WERI-Rb-1 (cell line): ENCODE data around the gene NDEL1.
"Not testable (repeated sequence)": the region's sequence is repeated elsewhere in the genome, so short reads cannot be mapped to it uniquely, and the experiment has no call there.

ENCODE experiments used
- DNase-seq: peaks from one replicate; pipeline ENCODE4 v3.0.0-alpha.2; 2020
- H3K27ac ChIP-seq: fragments of 250-450 bp; sonication (Bioruptor Pico); 2 replicates; pipeline ENCODE4 v1.5.1; 2020; ENCODE audit warnings: mild to moderate bottlenecking, moderate library complexity
- H3K27me3 ChIP-seq: fragments of 250-450 bp; sonication (Bioruptor Pico); 2 replicates; pipeline ENCODE4 v1.5.1; 2021; ENCODE audit warnings: mild to moderate bottlenecking, low read depth, moderate library complexity; ENCODE audit not compliant: insufficient read depth, severe bottlenecking
- H3K36me3 ChIP-seq: fragments of 250-450 bp; sonication (Bioruptor Pico); 2 replicates; pipeline ENCODE4 v1.5.1; 2020; ENCODE audit warnings: mild to moderate bottlenecking, moderate library complexity
- H3K4me3 ChIP-seq: 2 replicates; pipeline ENCODE4 v1.5.1; 2011; ENCODE audit warnings: low read depth, mild to moderate bottlenecking, control low read depth, low read length
- H3K9me3 ChIP-seq: fragments of 250-450 bp; sonication (Bioruptor Pico); 2 replicates; pipeline ENCODE4 v1.5.1; 2021; ENCODE audit warnings: mild to moderate bottlenecking, moderate library complexity; ENCODE audit not compliant: severe bottlenecking
- CTCF ChIP-seq: IDR thresholded peaks from 2 replicates; pipeline ENCODE4 v1.5.1; 2011; ENCODE audit warnings: low read depth, mild to moderate bottlenecking, control low read depth, inconsistent platforms, low read length

The NDEL1 gene

DNA sequence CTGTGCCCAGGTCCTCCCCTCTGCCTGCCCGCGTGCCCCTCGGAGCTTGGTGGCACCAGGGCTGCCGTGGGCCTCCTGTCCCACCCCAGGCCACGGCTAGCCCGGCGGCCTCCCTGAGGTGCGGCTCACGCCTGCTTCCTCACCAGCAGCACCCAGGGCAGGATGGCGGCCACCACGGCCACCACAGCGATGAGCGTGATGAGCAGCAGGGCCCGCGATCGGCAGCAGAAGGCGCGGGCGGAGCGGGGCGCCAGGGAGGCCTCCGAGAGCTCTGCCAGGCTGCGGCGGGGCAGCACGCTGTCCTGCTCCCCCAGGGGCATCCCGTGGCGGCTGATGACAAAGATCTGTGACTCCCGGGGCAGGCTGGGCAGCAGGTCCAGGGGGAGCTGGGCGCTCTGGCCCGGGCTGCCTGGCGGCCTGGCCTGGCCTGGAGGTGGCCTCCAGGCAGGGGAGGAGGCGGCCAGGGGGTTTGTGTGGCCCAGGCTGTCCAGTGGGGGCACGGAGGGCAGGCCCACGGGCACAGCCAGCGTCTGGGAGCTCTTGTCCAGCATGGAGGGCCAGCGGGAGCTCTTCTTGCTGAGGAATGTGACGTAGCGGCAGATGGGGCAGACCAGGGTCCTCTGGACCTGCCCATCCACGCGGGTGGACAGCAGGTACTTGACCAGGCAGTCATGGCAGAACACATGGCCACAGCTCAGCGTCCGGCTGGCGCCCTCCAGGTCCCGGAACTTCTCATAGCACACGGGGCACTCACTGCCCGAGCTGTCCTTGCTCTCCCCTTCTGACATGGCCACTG is 42.8 kb upstream of the NDEL1 start:
- DNase-seq = no peak
- TF ChIP-seq CTCF = no peak
- no peaks in the 10 kb centered on the region for H3K36me3 ChIP-seq
- no peak overlapping the region for H3K27ac ChIP-seq
- H3K4me3 ChIP-seq = no peak overlapping the region
- H3K9me3 ChIP-seq = no peaks in the 10 kb centered on the region
- H3K27me3 ChIP-seq = no peaks in the 10 kb centered on the region

DNA sequence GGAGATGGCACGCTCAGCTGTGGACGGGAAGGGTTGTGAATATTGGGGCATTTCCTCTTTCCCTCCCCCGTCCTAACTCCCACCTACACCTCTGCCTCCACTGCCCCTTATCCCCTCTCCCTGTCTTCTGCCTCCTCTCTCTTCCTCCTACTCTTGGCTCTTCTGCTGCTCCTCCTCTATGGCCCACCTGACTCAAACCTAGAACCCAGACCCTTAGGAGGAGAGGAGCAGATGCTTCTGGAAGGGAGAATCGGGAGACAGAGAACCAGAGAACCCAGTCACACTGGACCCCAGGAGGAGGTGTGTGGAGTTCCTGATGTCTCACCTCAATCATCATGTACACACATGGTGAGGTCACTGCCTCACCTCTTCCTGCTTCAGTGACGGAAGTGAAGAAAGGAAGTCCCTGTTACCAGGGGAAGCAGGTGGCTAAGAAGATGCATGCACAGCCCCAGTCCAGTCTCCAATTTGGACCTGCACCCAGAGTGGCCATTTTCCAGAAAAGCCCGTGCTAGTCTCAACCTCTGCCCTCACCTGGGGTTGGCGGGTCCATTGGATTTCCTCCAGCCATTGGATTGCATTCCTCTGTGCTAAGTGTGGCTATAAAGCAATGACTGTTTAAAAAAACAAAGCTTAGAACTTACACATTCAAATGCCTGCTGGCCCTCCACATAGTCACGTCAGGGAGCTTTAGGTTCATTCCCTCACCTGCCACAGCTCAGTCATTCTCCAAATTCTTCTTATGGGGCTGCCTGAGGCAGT is 42.0 kb upstream of the NDEL1 start:
- H3K9me3 ChIP-seq = no peaks in the 10 kb centered on the region
- DNase-seq = no peak

DNA sequence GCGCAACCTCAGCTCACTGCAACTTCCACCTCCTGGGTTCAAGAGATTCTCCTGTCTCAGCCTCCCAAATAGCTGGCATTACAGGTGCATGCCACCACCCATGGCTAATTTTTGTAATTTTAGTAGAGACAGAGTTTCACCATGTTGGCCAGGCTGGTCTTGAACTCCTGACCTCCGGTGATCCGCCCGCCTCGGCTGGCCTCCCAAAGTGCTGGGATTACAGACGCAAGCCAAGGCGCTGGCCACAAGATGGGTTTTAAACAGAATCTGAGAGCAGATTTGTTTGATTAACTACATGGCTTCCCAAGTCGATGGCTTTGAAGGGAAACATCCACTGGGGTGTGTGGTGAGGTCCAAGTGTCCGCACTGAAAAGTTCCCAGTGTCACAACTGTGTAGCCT is 41.2 kb upstream of the NDEL1 start:
- H3K4me3 ChIP-seq, H3K9me3 ChIP-seq, H3K36me3 ChIP-seq, DNase-seq, H3K27ac ChIP-seq, H3K27me3 ChIP-seq: not testable (repeated sequence)

More for the DNA sequence above, 42.0 kb upstream of the NDEL1 start:
- H3K27ac ChIP-seq = no peak overlapping the region
- TF ChIP-seq CTCF = no peak
- no peak overlapping the region for H3K4me3 ChIP-seq
- no peaks in the 10 kb centered on the region for H3K36me3 ChIP-seq
- no peaks in the 10 kb centered on the region for H3K27me3 ChIP-seq

- Histone ChIP-seq H3K36me3 (no peaks in the 10 kb centered on the region), H3K27me3 (no peaks in the 10 kb centered on the region), H3K4me3 (no peak within 1 kb of the TSS), H3K27ac (no peak within 1 kb of the TSS), H3K9me3 (no peaks in the 10 kb centered on the region)
- no peak for DNase-seq
- TF ChIP-seq CTCF = no peak
Measured at GRCh38 chr17:8397636-8398035, 38.0 kb upstream of the NDEL1 start, which contains the start of gene RNF222. RNF222 (minus strand) TSS chr17:8397827; CDS start chr17:8393461, 4,366 bp downstream.

DNA sequence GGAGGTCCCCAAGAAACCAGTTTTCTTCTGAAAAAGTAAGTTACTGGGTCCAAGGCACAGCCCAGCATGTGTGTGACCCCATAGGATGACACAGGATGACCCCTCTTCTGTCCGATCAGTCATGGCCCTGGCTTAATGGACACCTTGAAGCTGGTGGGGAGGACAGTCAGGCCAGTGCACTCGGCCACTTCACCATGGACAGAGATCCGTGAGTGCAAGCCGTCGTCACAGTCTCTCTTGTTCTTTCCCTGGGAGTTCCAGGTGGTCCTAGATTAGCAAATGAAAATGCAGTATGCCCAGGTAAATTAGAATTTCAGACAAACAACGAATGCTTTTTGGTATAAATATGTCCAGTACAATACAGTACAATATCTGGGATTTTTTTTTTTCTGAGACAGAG is 36.7 kb upstream of the NDEL1 start:
- Histone ChIP-seq H3K36me3 (no peaks in the 10 kb centered on the region), H3K27ac (no peak overlapping the region), H3K9me3 (no peaks in the 10 kb centered on the region), H3K4me3 (no peak overlapping the region), H3K27me3 (no peaks in the 10 kb centered on the region)
- TF ChIP-seq CTCF = no peak
- no peak for DNase-seq

DNA sequence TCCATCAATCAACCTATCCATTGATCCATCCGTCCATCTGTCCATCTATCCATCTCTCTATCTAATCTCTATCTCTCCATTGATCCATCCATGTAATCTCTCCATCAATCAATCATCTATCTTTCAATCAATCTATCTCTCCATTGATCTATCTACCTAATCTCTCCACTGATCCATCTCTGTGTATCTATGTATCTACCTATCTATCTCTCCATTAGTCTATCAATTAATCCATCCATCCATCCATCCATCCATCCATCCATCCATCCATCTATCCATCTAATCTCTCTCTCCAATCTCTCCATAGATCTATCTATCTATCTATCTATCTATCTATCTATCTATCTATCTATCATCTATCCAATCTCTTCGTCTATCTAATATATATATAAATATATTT is 34.6 kb upstream of the NDEL1 start:
- Histone ChIP-seq H3K27me3 (no peaks in the 10 kb centered on the region), H3K9me3 (no peaks in the 10 kb centered on the region), H3K36me3 (no peaks in the 10 kb centered on the region), H3K27ac (no peak overlapping the region), H3K4me3 (no peak overlapping the region)
- no peak for DNase-seq
- TF ChIP-seq CTCF = no peak
